AG04449 (cell line): Measurements from ENCODE around the gene MS4A10.

Experiments used
- CTCF ChIA-PET: fragments of 350-600 bp; formaldehyde crosslinking; extraction: SDS; loops from one replicate; lab custom pipeline; 2021; ENCODE audit warnings: antibody characterized with exemption; lab: Yijun Ruan, JAX
- POLR2A ChIA-PET: fragments of 400-600, 350-600 bp; formaldehyde crosslinking; extraction: SDS; loops from one replicate; lab custom pipeline; 2020; ENCODE audit warnings: antibody characterized with exemption, inconsistent platforms; lab: Yijun Ruan, JAX
- DNase-seq: peaks from one replicate; pipeline ENCODE4 v3.0.0-alpha.2; 2010; ENCODE audit warnings: low read depth, low spot score
- H3K4me3 ChIP-seq: 2 replicates; pipeline ENCODE4 v1.5.1; 2011; ENCODE audit warnings: low read depth, mild to moderate bottlenecking, control low read depth, low read length
- TF ChIP-seq, protein P1 (sequence below): IDR thresholded peaks from one replicate; pipeline ENCODE4 v1.5.1; 2011; ENCODE audit warnings: mild to moderate bottlenecking, moderate library complexity, low read length, control low read depth, inconsistent platforms; ENCODE audit not compliant: insufficient read depth; ENCODE audit errors: missing control alignments

The MS4A10 gene

DNA sequence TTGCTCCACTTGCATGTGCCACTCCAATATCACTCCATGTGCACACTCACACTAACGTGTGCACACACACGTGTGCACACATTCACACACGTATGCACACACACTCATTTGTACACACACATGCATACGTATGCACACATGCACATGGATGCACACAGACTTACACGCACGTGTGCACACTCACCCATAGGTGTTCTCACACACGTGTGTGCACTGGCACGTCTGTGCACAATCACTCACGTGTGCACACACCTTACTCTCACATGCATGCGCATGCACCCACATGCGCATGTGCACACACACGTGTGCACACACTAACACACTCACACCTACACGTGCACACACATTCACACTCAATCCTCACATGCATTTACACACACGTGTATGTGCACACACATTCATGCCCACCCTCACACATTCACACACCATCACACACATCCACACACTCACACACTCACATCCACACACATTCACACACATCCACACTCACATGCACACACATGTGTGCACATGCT, 37.7 kb upstream of the MS4A10 start:
- TF ChIP-seq, protein P1, sequence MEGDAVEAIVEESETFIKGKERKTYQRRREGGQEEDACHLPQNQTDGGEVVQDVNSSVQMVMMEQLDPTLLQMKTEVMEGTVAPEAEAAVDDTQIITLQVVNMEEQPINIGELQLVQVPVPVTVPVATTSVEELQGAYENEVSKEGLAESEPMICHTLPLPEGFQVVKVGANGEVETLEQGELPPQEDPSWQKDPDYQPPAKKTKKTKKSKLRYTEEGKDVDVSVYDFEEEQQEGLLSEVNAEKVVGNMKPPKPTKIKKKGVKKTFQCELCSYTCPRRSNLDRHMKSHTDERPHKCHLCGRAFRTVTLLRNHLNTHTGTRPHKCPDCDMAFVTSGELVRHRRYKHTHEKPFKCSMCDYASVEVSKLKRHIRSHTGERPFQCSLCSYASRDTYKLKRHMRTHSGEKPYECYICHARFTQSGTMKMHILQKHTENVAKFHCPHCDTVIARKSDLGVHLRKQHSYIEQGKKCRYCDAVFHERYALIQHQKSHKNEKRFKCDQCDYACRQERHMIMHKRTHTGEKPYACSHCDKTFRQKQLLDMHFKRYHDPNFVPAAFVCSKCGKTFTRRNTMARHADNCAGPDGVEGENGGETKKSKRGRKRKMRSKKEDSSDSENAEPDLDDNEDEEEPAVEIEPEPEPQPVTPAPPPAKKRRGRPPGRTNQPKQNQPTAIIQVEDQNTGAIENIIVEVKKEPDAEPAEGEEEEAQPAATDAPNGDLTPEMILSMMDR: no peak
- POLR2A ChIA-PET: no interaction called here

DNA sequence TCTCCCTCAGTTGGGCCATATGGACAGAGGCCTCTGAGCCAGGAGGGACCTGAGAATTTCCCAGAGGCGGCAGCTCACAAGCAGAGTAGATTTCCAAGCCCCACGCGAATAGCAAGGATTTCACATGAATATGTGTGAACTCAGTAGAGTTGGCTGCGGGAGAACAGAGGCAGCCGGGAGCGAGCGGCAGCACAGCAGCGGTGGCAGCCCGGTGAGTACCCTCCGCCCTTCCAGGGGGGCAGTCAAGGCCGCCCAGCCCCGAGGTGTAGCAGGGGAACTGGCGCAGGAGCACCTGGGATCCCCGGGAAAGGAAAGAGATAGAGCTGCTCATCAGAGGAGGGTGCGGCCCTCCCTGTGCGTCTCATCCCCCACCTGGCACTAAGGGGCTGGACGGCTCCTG, 36.9 kb upstream of the MS4A10 start:
- POLR2A ChIA-PET: no interaction called here
- TF ChIP-seq, protein P1: no peak
- CTCF ChIA-PET: no interaction called here

More for the DNA sequence above, 37.7 kb upstream of the MS4A10 start:
- no peak overlapping the region for H3K4me3 ChIP-seq
- CTCF ChIA-PET: no interaction called here
- DNase-seq: no peak

DNA sequence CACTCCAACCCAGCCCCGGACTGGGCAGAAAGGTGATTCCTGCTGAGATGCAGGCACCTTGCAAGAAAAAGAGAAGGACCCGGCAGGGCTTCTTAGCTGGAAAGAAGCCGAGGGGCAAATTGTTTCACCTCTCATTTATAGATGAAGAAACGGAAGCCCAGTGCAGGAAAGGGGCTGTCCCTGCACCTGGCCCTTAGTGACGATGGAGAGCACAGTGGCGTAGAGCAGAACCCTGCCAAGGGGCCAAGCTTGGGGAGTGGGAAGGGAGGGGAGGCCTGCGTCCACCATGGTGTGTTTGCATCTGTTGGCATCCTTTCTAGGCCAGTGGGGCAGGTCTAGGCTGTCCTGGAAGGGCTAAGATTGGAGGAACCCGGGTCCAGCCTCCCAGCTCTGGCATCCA, 36.3 kb upstream of the MS4A10 start:
- no peak overlapping the region for H3K4me3 ChIP-seq
- CTCF ChIA-PET: no interaction called here
- TF ChIP-seq, protein P1: no peak
- no peak for DNase-seq
- POLR2A ChIA-PET: no interaction called here

More for the DNA sequence above, 36.9 kb upstream of the MS4A10 start:
- no peak for DNase-seq
- H3K4me3 ChIP-seq: no peak overlapping the region

DNA sequence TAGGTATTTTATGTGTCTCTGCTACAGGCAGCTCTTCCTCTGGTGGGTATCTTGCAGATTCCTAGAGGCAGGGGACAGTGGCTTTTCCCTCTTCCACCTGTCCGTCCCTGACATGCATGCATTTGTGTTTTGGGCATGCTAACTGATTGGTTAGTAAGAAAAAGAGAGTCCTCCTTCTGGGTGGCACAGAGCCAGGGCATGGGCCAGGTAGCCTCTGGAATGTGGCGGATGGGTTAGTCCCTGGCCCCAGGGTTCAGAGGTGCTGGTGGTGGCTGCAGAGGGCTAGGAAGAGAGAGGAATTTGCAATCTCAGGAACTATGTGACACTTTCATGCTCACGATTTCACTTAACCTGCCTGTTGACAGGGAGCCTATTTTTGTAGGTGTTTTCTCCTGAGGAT, 34.2 kb upstream of the MS4A10 start:
- TF ChIP-seq, protein P1: no peak
- H3K4me3 ChIP-seq: no peak overlapping the region
- CTCF ChIA-PET: no interaction called here
- DNase-seq: no peak
- POLR2A ChIA-PET: no interaction called here

DNA sequence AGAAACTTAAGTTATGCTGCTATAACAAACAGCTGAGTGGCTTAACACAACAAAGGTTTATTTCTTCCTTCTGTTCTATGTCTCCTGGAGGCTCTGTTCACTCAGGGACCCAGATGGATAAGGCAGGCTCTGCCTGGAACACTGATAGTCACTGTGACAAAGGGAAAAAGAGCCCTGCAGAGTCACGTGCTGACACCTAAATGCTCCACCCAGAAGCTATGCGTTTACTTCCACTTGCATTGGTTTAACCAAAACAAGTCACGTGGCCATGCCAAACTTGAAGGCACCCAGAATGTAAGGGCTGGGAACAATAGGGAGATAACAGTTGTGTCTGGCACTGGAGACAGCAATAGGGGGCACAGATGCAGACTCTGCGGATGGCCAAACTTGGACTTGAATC, 31.8 kb upstream of the MS4A10 start:
- ChIA-PET POLR2A (no interaction called here), CTCF (no interaction called here)
- no peak for DNase-seq
- H3K4me3 ChIP-seq: no peak overlapping the region
- TF ChIP-seq, protein P1: no peak

DNA sequence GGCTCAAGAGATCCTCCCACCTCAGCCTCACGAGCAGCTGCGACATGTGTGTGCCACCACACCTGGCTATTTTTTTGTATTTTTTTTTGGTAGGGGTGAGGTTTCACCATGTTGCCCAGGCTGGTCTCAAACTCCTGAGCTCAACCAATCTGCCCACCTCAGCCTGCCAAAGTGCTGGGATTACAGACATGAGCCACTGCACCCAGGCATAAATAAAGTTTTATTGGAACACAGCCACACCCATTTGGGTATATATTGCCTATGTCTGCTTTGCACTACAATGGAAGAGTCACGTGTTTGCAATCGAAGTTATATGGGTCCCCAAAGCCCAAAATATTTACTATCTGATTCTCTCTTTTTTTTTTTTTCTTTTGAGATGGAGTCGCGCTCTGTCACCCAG, 30.2 kb upstream of the MS4A10 start:
- POLR2A ChIA-PET: no interaction called here
- TF ChIP-seq, protein P1: no peak
- DNase-seq: no peak
- no peak overlapping the region for H3K4me3 ChIP-seq
- CTCF ChIA-PET: no interaction called here
